WTC11 (cell line): ENCODE measurements around the gene PFKFB3. TPM values are rescaled to one million over a fixed set of nuclear protein-coding genes. Genes with fewer than 3 reads are reported as not detected.

ENCODE experiments used
- ATAC-seq: fragments of 200-7000 bp; cut with Tn5 transposase; 2 replicates; pipeline ENCODE4 v1.10.0; 2021; ENCODE audit warnings: mild to moderate bottlenecking, moderate library complexity
- CTCF ChIA-PET: fragments of 300-600 bp; sonication (Branson Sonifier 250); formaldehyde crosslinking; loops from one replicate; lab custom pipeline; 2021; ENCODE audit warnings: antibody characterized with exemption; lab: Charles Lee
- POLR2A ChIA-PET: fragments of 350-600 bp; sonication (Branson Sonifier 250); formaldehyde crosslinking; loops from one replicate; lab custom pipeline; 2021; ENCODE audit warnings: antibody characterized with exemption; lab: Charles Lee
- DNase-seq: peaks from one replicate; pipeline ENCODE4 v3.0.0; 2021; ENCODE audit warnings: low spot score
- H3K27ac Mint-ChIP-seq: 2 replicates; pipeline ENCODE4 v1.8.0; 2021; ENCODE audit warnings: mixed read lengths
- H3K27me3 Mint-ChIP-seq: 2 replicates; pipeline ENCODE4 v1.8.0; 2021; ENCODE audit warnings: low read depth, mild to moderate bottlenecking, moderate library complexity, mixed read lengths
- H3K36me3 Mint-ChIP-seq: 2 replicates; pipeline ENCODE4 v1.8.0; 2021; ENCODE audit warnings: mixed read lengths
- H3K4me1 Mint-ChIP-seq: 2 replicates; pipeline ENCODE4 v1.8.0; 2022; ENCODE audit warnings: mixed read lengths
- H3K4me3 Mint-ChIP-seq: 2 replicates; pipeline ENCODE4 v1.8.0; 2021; ENCODE audit warnings: mild to moderate bottlenecking, moderate library complexity, mixed read lengths
- H3K9me3 Mint-ChIP-seq: 2 replicates; pipeline ENCODE4 v1.8.0; 2021; ENCODE audit warnings: mixed read lengths
- ATF1 ChIP-seq: sonication (generic); formaldehyde crosslinking; IDR thresholded peaks from 2 replicates; pipeline ENCODE4 v1.8.1; 2023; ENCODE audit warnings: mild to moderate bottlenecking, moderate library complexity, missing genetic modification reagents
- CBFB ChIP-seq: sonication (generic); formaldehyde crosslinking; IDR thresholded peaks from 2 replicates; pipeline ENCODE4 v1.8.1; 2022; ENCODE audit warnings: mild to moderate bottlenecking, low read depth, missing genetic modification reagents
- CREM ChIP-seq: sonication (generic); formaldehyde crosslinking; IDR thresholded peaks from 2 replicates; pipeline ENCODE4 v1.8.1; 2022; ENCODE audit warnings: mild to moderate bottlenecking, missing genetic modification reagents, moderate library complexity
- ESRRA ChIP-seq: sonication (generic); formaldehyde crosslinking; IDR thresholded peaks from 2 replicates; pipeline ENCODE4 v1.8.1; 2022; ENCODE audit warnings: mild to moderate bottlenecking, missing genetic modification reagents, borderline replicate concordance
- ETV6 ChIP-seq: sonication (generic); formaldehyde crosslinking; IDR thresholded peaks from 2 replicates; pipeline ENCODE4 v1.8.1; 2022; ENCODE audit warnings: mild to moderate bottlenecking, missing genetic modification reagents
- FOXP1 ChIP-seq: sonication (generic); formaldehyde crosslinking; IDR thresholded peaks from 2 replicates; pipeline ENCODE4 v1.8.0; 2022; ENCODE audit warnings: missing genetic modification reagents, mild to moderate bottlenecking, moderate library complexity, borderline replicate concordance
- ZNF138 ChIP-seq: sonication (generic); formaldehyde crosslinking; conservative IDR thresholded peaks from 2 replicates; pipeline ENCODE4 v1.8.1; 2022; ENCODE audit warnings: mild to moderate bottlenecking, moderate library complexity, missing genetic modification reagents
- ZNF219 ChIP-seq: sonication (generic); formaldehyde crosslinking; IDR thresholded peaks from 2 replicates; pipeline ENCODE4 v1.8.0; 2023; ENCODE audit warnings: missing genetic modification reagents, mild to moderate bottlenecking, borderline replicate concordance
- ZNF671 ChIP-seq: fragments of 250-450 bp; sonication (Bioruptor Pico); IDR thresholded peaks from 2 replicates; pipeline ENCODE4 v1.8.0; 2021; ENCODE audit warnings: mild to moderate bottlenecking
- total RNA-seq: library from RNA; stranded (reverse); gene quantifications from 3 replicates; pipeline ENCODE4 v1.2.3, GENCODE V29; 2021
- TF ChIP-seq, protein P1 (sequence below): sonication (generic); formaldehyde crosslinking; IDR thresholded peaks from 2 replicates; pipeline ENCODE4 v1.8.1; 2023; ENCODE audit warnings: mild to moderate bottlenecking, missing genetic modification reagents, moderate library complexity
- TF ChIP-seq, protein P2 (sequence below): sonication (generic); formaldehyde crosslinking; IDR thresholded peaks from 2 replicates; pipeline ENCODE4 v1.8.1; 2023; ENCODE audit warnings: mild to moderate bottlenecking, missing genetic modification reagents, borderline replicate concordance
- TF ChIP-seq, protein P3 (sequence below): sonication (generic); formaldehyde crosslinking; IDR thresholded peaks from 2 replicates; pipeline ENCODE4 v1.8.1; 2022; ENCODE audit warnings: mild to moderate bottlenecking, missing genetic modification reagents, moderate library complexity, borderline replicate concordance
- TF ChIP-seq, protein P4 (sequence below): sonication (generic); formaldehyde crosslinking; IDR thresholded peaks from 2 replicates; pipeline ENCODE4 v1.8.0; 2022; ENCODE audit warnings: mild to moderate bottlenecking, missing genetic modification reagents
- TF ChIP-seq, protein P5 (sequence below): sonication (generic); formaldehyde crosslinking; conservative IDR thresholded peaks from 2 replicates; pipeline ENCODE4 v1.8.1; 2022; ENCODE audit warnings: mild to moderate bottlenecking, missing genetic modification reagents
- TF ChIP-seq, protein P6 (sequence below): sonication (generic); formaldehyde crosslinking; IDR thresholded peaks from 2 replicates; pipeline ENCODE4 v1.8.1; 2023; ENCODE audit warnings: mild to moderate bottlenecking, missing genetic modification reagents
- TF ChIP-seq, protein P7 (sequence below): sonication (generic); formaldehyde crosslinking; IDR thresholded peaks from 2 replicates; pipeline ENCODE4 v1.8.1; 2022; ENCODE audit warnings: missing genetic modification reagents, borderline replicate concordance

The PFKFB3 gene
- total RNA-seq, 1 experiment from 2014 or later = 30.6 TPM

DNA sequence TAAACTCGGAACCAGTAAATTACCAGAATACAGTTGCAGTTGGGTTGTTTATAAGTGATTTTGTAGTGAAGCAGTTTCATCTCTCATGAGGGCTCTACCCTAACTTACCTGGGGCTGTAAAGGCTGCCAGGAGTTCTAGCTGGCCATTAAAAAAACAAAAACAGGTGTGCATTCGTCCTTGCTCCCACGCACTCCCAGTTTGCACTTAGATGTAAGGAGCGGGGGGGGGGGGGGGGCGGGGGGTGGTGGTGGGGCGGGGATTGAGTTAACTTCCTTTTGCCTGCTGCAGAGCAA is 2.3 kb upstream of the PFKFB3 start:
- Mint-ChIP-seq H3K9me3 (no peaks in the 10 kb centered on the region), H3K27ac (no peak overlapping the region), H3K4me1 (peaks cover 21% of the 10 kb centered on the region), H3K27me3 (peaks cover 54% of the 10 kb centered on the region), H3K4me3 (peak overlapping the region; percentile 72), H3K36me3 (peaks cover 3% of the 10 kb centered on the region)
- CTCF ChIA-PET = interaction anchor here (2.2 to 4.6 kb wide), 3 partner anchors 9 to 202 kb away, joined by 5 to 160 read pairs (median 12); no protein-coding TSS in a partner anchor
- DNase-seq (no peak), ATAC-seq (no peak)
- TF ChIP-seq CREM (no peak), ESRRA (CRISPR knock-in tag) (no peak), ZNF138 (no peak), CBFB (CRISPR knock-in tag) (no peak), ATF1 (no peak), ZNF671 (CRISPR knock-in tag) (no peak), ETV6 (CRISPR knock-in tag) (no peak), ZNF219 (CRISPR knock-in tag) (no peak), FOXP1 (CRISPR knock-in tag) (no peak)
- TF ChIP-seq, protein P1, sequence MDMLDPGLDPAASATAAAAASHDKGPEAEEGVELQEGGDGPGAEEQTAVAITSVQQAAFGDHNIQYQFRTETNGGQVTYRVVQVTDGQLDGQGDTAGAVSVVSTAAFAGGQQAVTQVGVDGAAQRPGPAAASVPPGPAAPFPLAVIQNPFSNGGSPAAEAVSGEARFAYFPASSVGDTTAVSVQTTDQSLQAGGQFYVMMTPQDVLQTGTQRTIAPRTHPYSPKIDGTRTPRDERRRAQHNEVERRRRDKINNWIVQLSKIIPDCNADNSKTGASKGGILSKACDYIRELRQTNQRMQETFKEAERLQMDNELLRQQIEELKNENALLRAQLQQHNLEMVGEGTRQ = no peak
- TF ChIP-seq, protein P2, sequence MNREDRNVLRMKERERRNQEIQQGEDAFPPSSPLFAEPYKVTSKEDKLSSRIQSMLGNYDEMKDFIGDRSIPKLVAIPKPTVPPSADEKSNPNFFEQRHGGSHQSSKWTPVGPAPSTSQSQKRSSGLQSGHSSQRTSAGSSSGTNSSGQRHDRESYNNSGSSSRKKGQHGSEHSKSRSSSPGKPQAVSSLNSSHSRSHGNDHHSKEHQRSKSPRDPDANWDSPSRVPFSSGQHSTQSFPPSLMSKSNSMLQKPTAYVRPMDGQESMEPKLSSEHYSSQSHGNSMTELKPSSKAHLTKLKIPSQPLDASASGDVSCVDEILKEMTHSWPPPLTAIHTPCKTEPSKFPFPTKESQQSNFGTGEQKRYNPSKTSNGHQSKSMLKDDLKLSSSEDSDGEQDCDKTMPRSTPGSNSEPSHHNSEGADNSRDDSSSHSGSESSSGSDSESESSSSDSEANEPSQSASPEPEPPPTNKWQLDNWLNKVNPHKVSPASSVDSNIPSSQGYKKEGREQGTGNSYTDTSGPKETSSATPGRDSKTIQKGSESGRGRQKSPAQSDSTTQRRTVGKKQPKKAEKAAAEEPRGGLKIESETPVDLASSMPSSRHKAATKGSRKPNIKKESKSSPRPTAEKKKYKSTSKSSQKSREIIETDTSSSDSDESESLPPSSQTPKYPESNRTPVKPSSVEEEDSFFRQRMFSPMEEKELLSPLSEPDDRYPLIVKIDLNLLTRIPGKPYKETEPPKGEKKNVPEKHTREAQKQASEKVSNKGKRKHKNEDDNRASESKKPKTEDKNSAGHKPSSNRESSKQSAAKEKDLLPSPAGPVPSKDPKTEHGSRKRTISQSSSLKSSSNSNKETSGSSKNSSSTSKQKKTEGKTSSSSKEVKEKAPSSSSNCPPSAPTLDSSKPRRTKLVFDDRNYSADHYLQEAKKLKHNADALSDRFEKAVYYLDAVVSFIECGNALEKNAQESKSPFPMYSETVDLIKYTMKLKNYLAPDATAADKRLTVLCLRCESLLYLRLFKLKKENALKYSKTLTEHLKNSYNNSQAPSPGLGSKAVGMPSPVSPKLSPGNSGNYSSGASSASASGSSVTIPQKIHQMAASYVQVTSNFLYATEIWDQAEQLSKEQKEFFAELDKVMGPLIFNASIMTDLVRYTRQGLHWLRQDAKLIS = no peak
- TF ChIP-seq, protein P3, sequence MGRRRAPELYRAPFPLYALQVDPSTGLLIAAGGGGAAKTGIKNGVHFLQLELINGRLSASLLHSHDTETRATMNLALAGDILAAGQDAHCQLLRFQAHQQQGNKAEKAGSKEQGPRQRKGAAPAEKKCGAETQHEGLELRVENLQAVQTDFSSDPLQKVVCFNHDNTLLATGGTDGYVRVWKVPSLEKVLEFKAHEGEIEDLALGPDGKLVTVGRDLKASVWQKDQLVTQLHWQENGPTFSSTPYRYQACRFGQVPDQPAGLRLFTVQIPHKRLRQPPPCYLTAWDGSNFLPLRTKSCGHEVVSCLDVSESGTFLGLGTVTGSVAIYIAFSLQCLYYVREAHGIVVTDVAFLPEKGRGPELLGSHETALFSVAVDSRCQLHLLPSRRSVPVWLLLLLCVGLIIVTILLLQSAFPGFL (CRISPR knock-in tag) = no peak
- TF ChIP-seq, protein P4, sequence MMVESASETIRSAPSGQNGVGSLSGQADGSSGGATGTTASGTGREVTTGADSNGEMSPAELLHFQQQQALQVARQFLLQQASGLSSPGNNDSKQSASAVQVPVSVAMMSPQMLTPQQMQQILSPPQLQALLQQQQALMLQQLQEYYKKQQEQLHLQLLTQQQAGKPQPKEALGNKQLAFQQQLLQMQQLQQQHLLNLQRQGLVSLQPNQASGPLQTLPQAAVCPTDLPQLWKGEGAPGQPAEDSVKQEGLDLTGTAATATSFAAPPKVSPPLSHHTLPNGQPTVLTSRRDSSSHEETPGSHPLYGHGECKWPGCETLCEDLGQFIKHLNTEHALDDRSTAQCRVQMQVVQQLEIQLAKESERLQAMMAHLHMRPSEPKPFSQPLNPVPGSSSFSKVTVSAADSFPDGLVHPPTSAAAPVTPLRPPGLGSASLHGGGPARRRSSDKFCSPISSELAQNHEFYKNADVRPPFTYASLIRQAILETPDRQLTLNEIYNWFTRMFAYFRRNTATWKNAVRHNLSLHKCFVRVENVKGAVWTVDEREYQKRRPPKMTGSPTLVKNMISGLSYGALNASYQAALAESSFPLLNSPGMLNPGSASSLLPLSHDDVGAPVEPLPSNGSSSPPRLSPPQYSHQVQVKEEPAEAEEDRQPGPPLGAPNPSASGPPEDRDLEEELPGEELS = no peak
- TF ChIP-seq, protein P5, sequence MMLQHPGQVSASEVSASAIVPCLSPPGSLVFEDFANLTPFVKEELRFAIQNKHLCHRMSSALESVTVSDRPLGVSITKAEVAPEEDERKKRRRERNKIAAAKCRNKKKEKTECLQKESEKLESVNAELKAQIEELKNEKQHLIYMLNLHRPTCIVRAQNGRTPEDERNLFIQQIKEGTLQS (CRISPR knock-in tag) = no peak
- POLR2A ChIA-PET = interaction anchor here (1.8 kb wide), 1 partner anchor 18 kb away, joined by 4 read pairs; no protein-coding TSS in a partner anchor

DNA sequence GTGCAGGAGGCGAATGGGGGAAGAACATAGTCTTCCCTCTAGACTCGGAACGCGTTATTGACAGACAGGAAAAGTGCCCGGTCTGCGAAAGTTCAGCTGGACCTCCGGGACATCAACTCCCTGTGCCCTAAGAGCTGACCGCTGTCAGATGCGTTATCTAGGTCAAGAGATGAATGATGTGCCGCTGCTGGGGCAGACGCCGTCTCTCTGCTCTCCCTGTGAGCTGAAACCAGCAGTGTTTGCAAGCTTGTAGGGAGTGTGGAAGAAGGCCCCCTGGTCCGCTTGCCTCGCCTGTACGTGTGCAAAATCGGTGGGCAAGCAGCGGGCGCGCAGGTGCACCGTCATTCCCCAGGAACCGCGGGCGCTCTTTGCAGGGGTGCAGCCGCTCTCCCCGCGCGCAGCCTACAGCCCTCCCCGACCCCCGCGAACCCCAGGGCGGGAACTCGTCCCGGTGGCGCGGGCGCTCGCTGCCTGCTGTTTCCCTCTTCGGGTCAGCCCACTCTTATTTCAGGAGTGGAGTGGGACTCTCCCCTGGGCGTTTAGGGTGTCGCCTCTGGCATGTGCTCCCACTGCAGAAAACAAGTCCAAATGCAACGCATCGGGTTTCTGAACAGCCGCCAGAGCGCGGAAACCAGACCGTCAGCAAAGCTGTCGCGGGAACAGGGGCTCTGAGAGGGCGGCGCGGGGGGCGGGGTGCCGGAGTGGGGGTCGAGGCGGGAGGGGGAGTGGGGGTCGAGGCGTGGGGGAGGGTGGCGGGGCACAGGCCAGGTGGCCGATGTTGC is 1.8 kb upstream of the PFKFB3 start:
- ChIA-PET CTCF (interaction anchor here (0.6 to 4.6 kb wide), 4 partner anchors 10 to 201 kb away, joined by 3 to 160 read pairs (median 8); no protein-coding TSS in a partner anchor), POLR2A (interaction anchor here (1.8 kb wide), 1 partner anchor 18 kb away, joined by 4 read pairs; no protein-coding TSS in a partner anchor)
- peaks cover 19% of the 10 kb centered on the region for H3K4me1 Mint-ChIP-seq
- H3K36me3 Mint-ChIP-seq = peaks cover 3% of the 10 kb centered on the region
- no peaks in the 10 kb centered on the region for H3K9me3 Mint-ChIP-seq
- peak; percentile 38 for DNase-seq
- H3K27me3 Mint-ChIP-seq = peaks cover 54% of the 10 kb centered on the region
- H3K27ac Mint-ChIP-seq = no peak overlapping the region
- no peak for ATAC-seq
- H3K4me3 Mint-ChIP-seq = peak overlapping the region; percentile 72
- TF ChIP-seq, protein P6, sequence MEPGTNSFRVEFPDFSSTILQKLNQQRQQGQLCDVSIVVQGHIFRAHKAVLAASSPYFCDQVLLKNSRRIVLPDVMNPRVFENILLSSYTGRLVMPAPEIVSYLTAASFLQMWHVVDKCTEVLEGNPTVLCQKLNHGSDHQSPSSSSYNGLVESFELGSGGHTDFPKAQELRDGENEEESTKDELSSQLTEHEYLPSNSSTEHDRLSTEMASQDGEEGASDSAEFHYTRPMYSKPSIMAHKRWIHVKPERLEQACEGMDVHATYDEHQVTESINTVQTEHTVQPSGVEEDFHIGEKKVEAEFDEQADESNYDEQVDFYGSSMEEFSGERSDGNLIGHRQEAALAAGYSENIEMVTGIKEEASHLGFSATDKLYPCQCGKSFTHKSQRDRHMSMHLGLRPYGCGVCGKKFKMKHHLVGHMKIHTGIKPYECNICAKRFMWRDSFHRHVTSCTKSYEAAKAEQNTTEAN = peak; percentile 72; the same call in 1 of the 2 replicates
- TF ChIP-seq, protein P7, sequence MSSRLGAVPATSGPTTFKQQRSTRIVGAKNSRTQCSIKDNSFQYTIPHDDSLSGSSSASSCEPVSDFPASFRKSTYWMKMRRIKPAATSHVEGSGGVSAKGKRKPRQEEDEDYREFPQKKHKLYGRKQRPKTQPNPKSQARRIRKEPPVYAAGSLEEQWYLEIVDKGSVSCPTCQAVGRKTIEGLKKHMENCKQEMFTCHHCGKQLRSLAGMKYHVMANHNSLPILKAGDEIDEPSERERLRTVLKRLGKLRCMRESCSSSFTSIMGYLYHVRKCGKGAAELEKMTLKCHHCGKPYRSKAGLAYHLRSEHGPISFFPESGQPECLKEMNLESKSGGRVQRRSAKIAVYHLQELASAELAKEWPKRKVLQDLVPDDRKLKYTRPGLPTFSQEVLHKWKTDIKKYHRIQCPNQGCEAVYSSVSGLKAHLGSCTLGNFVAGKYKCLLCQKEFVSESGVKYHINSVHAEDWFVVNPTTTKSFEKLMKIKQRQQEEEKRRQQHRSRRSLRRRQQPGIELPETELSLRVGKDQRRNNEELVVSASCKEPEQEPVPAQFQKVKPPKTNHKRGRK = no peak
